Measurements from ENCODE around the gene MCM5. TPM values are rescaled to one million over a fixed set of nuclear protein-coding genes. Genes with fewer than 3 reads are reported as not detected.
"Not testable (repeated sequence)": the region's sequence is repeated elsewhere in the genome, so short reads cannot be mapped to it uniquely, and the experiment has no call there.

Gene MCM5
- total RNA-seq, 2 donors from 2014 or later: 7.9 to 9.3 TPM

GRCh38 chr22:35394011-35394312, 6.0 kb upstream of the MCM5 start:
- Histone ChIP-seq H3K36me3 (replicated peaks in 1 of 2; ENCODE audit: insufficient read depth in 1 of 2, low read depth in 2 of 2) (no peaks in the 10 kb centered on the region), H3K4me1 (peaks cover 17% of the 10 kb centered on the region), H3K4me3 (no peak overlapping the region), H3K27me3 (no peaks in the 10 kb centered on the region), H3K27ac (no peak overlapping the region), H3K9me3 (no peaks in the 10 kb centered on the region)
- intact Hi-C loops (cut with DNase I): no loop called here
- WGBS, 2 donors: 37 to 39% methylated on average over 4 of the region's 4 CpGs
- TF ChIP-seq POLR2A (IDR thresholded peaks at IDR 0.05) (no peak), CTCF (IDR thresholded peaks at IDR 0.05) (no peak)
- ATAC-seq (no peak), DNase-seq (no peak)

- WGBS, 2 donors: 85 to 92% methylated on average over 4 to 5 of the region's 5 CpGs
- intact Hi-C loops (cut with DNase I): no loop called here
Measured at GRCh38 chr22:35394810-35395563, 5.0 kb upstream of the MCM5 start.

GRCh38 chr22:35396622-35397021, 3.3 kb upstream of the MCM5 start:
- ATAC-seq; intact Hi-C loops (cut with DNase I); H3K36me3 ChIP-seq (replicated peaks in 1 of 2; ENCODE audit: insufficient read depth in 1 of 2, low read depth in 2 of 2); H3K27me3 ChIP-seq; H3K9me3 ChIP-seq; DNase-seq; H3K4me3 ChIP-seq: not testable (repeated sequence)
- 79 to 85% methylated on average over 6 of the region's 6 CpGs for WGBS, 2 donors
- Histone ChIP-seq H3K27ac (peak overlapping the region in 2 of 4 donors; percentile 72 to 83), H3K4me1 (peaks cover 29% of the 10 kb centered on the region)

More at GRCh38 chr22:35394810-35395563, 5.0 kb upstream of the MCM5 start:
- TF ChIP-seq CTCF (IDR thresholded peaks at IDR 0.05) (no peak), POLR2A (IDR thresholded peaks at IDR 0.05) (no peak)
- DNase-seq (no peak), ATAC-seq (no peak)
- Histone ChIP-seq H3K4me3 (no peak overlapping the region), H3K36me3 (replicated peaks in 1 of 2; ENCODE audit: insufficient read depth in 1 of 2, low read depth in 2 of 2) (no peaks in the 10 kb centered on the region), H3K27ac (no peak overlapping the region), H3K4me1 (peaks cover 23% of the 10 kb centered on the region), H3K27me3 (no peaks in the 10 kb centered on the region), H3K9me3 (no peaks in the 10 kb centered on the region)

GRCh38 chr22:35397095-35397904, 2.6 kb upstream of the MCM5 start:
- H3K27ac ChIP-seq: peak overlapping the region in 3 of 4 donors; percentile 71 to 83 (median 72)
- intact Hi-C loops (cut with DNase I): no loop called here
- H3K4me3 ChIP-seq: no peak overlapping the region
- whole genome bisulfite sequencing, 2 donors: 51 to 60% methylated on average over 13 of the region's 13 CpGs
- H3K4me1 ChIP-seq: peaks cover 29% of the 10 kb centered on the region
- H3K27me3 ChIP-seq: no peaks in the 10 kb centered on the region
- H3K9me3 ChIP-seq: no peaks in the 10 kb centered on the region
- DNase-seq: peak; percentile 43 to 75 (median 56)
- no peaks in the 10 kb centered on the region for H3K36me3 ChIP-seq (replicated peaks in 1 of 2; ENCODE audit: insufficient read depth in 1 of 2, low read depth in 2 of 2)
- ATAC-seq: peak; percentile 47
- no peak for TF ChIP-seq CTCF (IDR thresholded peaks at IDR 0.05)
- no peak for TF ChIP-seq POLR2A (IDR thresholded peaks at IDR 0.05)

GRCh38 chr22:35398591-35398973, 1.4 kb upstream of the MCM5 start:
- ATAC-seq (no peak), DNase-seq (no peak)
- Histone ChIP-seq H3K27ac (peak overlapping the region in 3 of 4 donors; percentile 71 to 83 (median 72)), H3K36me3 (replicated peaks in 1 of 2; ENCODE audit: insufficient read depth in 1 of 2, low read depth in 2 of 2) (no peaks in the 10 kb centered on the region), H3K4me3 (no peak overlapping the region), H3K27me3 (no peaks in the 10 kb centered on the region), H3K9me3 (no peaks in the 10 kb centered on the region), H3K4me1 (peaks cover 34% of the 10 kb centered on the region)
- intact Hi-C loops (cut with DNase I): no loop called here
- 91 to 97% methylated on average over 4 of the region's 4 CpGs for WGBS, 2 donors
- no peak for TF ChIP-seq CTCF (IDR thresholded peaks at IDR 0.05)
- TF ChIP-seq POLR2A (IDR thresholded peaks at IDR 0.05): no peak
